Stimulated activated CD8-positive, alpha-beta memory T cell treated with anti-CD3 and anti-CD28 coated beads, Interleukin-4, amount 100 ng/mL, for 24 hours (primary cell): ENCODE data around the gene RHEX.
"Not testable (repeated sequence)": the region's sequence is repeated elsewhere in the genome, so short reads cannot be mapped to it uniquely, and the experiment has no call there.

ENCODE experiments used
- DNase-seq: peaks from one replicate; pipeline ENCODE4 v3.0.0-alpha.2; 2020; ENCODE audit warnings: low read depth

RHEX gene

GRCh38 chr1:206030191-206030590 is 22.8 kb upstream of the RHEX start:
- DNase-seq = no peak

GRCh38 chr1:206030714-206031113 is 22.3 kb upstream of the RHEX start:
- peak; percentile 34 for DNase-seq

GRCh38 chr1:206032380-206033140 is 20.4 kb upstream of the RHEX start:
- no peak for DNase-seq

GRCh38 chr1:206035027-206035426 is 17.9 kb upstream of the RHEX start:
- DNase-seq = no peak

GRCh38 chr1:206036663-206037455 is 16.1 kb upstream of the RHEX start:
- no peak for DNase-seq

GRCh38 chr1:206037581-206037980 is 15.4 kb upstream of the RHEX start:
- DNase-seq = no peak

- DNase-seq = no peak
Observed at GRCh38 chr1:206039046-206039973, 13.7 kb upstream of the RHEX start.

- no peak for DNase-seq
Observed at GRCh38 chr1:206040328-206040727, 12.6 kb upstream of the RHEX start.

- no peak for DNase-seq
Observed at GRCh38 chr1:206041640-206042039, 11.3 kb upstream of the RHEX start.

GRCh38 chr1:206047271-206047670 is 5.7 kb upstream of the RHEX start:
- DNase-seq = no peak

- no peak for DNase-seq
Observed at GRCh38 chr1:206048582-206048981, 4.4 kb upstream of the RHEX start.

- DNase-seq = no peak
Observed at GRCh38 chr1:206049293-206049692, 3.7 kb upstream of the RHEX start.

- DNase-seq = no peak
Observed at GRCh38 chr1:206049919-206050600, 2.9 kb upstream of the RHEX start.

GRCh38 chr1:206050655-206051235 is 2.2 kb upstream of the RHEX start:
- peak; percentile 24 for DNase-seq

GRCh38 chr1:206052231-206052865 is 625 bp upstream of the RHEX start:
- not testable (repeated sequence) for DNase-seq

GRCh38 chr1:206053616-206054015 is 643 bp downstream of the RHEX start:
- DNase-seq = not testable (repeated sequence)

GRCh38 chr1:206055069-206055625 is 2.2 kb downstream of the RHEX start:
- DNase-seq = not testable (repeated sequence)

GRCh38 chr1:206055639-206056323 is 2.8 kb downstream of the RHEX start:
- DNase-seq = not testable (repeated sequence)

- DNase-seq = not testable (repeated sequence)
Observed at GRCh38 chr1:206058289-206058926, 5.4 kb downstream of the RHEX start.
